Frontal cortex (tissue), 4 donors: Measurements from ENCODE around the gene SYF2. TPM values are rescaled to one million over a fixed set of nuclear protein-coding genes. Genes with fewer than 3 reads are reported as not detected.
A peak's percentile ranks its signal among the peaks of the same experiment; 100 is the strongest.
"Not testable (repeated sequence)": the region's sequence is repeated elsewhere in the genome, so short reads cannot be mapped to it uniquely, and the experiment has no call there.

ENCODE experiments used
- DNase-seq, 2 donors: peaks; one replicate each; pipeline ENCODE4 v3.0.0; 2012; ENCODE audit warnings: low spot score in 2 of 2
- FAIRE-seq: peaks from 2 replicates; lab custom pipeline; 2012; peaks lifted over from hg19 to GRCh38; lab: Jason Lieb, UNC
- total RNA-seq: library from RNA; depleted of rRNA; stranded (reverse); fragments of >200 nt; gene quantifications from one replicate; pipeline ENCODE4 v1.2.3, GENCODE V29; 2014
- donor health status: control.
- donor health status: control.
- donor health status: control.

The SYF2 gene
- total RNA-seq, 1 donor from 2014 or later: 34.2 TPM

GRCh38 chr1:25247024-25247828 lies 14.9 kb upstream of the SYF2 start, which contains the start of gene RSRP1:
Gene RSRP1 (minus strand): TSS chr1:25247454. CDS start chr1:25246963, 491 bp downstream.
- peak; percentile 99 to 100 for DNase-seq
- no peak for FAIRE-seq

- DNase-seq (peak in 1 of 2 donors; percentile 16), FAIRE-seq (no peak)
Measured at GRCh38 chr1:25246600-25247023, 14.3 kb upstream of the SYF2 start.

GRCh38 chr1:25245809-25246599 lies 13.7 kb upstream of the SYF2 start:
- FAIRE-seq (no peak), DNase-seq (no peak)

GRCh38 chr1:25245393-25245792 lies 13.1 kb upstream of the SYF2 start:
- DNase-seq: no peak
- FAIRE-seq: no peak

GRCh38 chr1:25243907-25244306 lies 11.6 kb upstream of the SYF2 start:
- FAIRE-seq: no peak
- DNase-seq: no peak

GRCh38 chr1:25239681-25240541 lies 7.6 kb upstream of the SYF2 start:
- peak; percentile 54 to 78 for DNase-seq
- FAIRE-seq: no peak

DNA sequence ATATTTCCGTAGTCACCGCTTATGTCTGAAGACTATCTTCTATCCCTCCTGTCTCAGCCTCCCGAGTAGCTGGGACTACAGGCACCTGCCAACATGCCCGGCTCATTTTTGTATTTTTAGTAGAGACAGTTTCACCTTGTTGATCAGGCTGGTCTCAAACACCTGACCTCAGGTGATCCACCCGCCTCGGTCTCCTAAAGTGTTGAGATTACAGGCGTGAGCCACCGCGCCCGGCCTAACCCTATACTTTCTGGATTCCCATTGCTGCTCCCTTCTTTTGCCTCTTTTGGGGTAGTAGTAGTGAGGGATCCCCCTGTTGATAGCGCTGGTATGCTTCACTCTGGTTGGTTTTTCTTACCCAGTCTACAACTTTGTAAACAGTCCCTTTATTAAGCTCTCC lies 5.7 kb upstream of the SYF2 start:
- no peak for FAIRE-seq
- DNase-seq: no peak

GRCh38 chr1:25236261-25236660 lies 4.0 kb upstream of the SYF2 start:
- not testable (repeated sequence) for FAIRE-seq, DNase-seq

DNA sequence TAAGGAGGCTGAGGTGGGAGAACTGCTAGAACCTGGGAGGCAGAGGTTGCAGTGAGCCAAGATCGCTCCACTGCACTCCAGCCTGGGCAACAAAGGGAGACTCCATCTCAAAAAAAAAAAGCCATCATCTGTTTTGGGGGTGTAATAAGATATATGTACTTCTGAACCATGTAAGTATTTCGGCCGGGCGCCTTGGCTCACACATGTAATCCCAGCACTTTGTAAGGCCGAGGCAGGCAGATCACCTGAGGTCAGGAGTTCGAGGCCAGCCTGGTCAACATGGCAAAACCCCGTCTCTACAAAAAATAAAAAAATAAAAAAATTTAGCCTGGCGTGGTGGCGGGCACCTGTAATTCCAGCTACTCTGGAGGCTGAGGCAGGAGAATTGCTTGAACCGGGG lies 3.1 kb upstream of the SYF2 start:
- DNase-seq, FAIRE-seq: not testable (repeated sequence)

DNA sequence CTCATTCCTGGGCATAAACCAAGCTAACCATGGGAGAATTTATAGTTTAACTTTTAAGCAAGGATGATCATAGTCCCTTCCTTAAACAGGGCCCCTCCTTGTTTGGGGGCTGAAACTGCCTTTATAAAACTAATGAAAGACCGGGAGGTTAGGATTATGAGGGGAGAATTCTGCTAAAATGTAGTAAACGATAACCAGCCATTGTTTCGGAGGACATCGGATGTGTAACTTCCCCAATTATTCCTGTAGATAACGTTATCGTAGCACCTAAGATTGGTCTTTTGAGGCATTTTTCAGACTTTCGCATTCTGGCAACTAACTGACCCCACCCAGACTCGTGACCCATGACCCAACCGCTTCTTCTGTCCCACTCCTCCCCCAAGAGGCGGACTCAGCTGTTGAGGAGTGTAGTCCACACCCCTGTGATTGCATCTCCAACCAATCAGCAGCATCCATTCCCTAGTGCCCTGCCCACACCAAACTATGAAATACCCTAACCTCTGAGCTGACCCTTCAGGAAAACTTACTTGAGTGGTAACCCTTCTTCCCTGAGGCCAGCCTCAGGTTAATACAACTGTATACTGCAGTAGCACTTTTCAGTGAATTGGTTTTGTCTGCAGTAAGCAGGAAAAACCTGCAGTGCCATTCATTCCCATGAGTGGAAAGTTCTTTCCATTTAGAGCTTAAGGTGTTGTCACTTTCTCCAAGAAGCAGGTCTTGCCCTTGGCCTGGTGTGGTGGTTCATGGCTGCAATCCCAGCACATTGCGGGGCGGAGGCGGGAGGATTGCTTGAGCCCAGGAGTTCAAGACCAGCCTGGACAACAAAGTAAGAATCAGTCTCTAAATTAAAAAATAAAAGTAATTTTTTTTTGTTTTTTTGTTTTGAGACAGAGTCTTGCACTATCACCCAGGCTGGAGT lies 823 bp upstream of the SYF2 start:
- FAIRE-seq: no peak

DNA sequence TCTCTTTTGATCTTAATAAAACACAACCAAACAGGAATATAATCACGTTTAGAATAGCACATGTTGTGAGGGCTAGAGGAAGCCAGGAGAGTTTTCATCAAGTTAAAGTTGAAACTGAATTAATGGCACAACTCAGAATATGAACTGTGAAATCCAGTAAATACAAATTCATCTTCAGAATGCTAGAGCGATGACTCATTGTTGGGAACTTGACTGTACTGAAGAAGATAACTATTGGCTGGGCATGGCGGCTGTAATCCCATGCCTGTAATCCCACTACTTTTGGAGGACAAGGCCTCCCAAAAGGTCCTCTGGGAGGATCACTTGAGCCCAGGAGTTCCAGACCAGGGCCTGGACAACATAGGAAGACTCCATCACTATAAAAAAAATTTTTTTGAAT lies 8.8 kb downstream of the SYF2 start:
- FAIRE-seq (no peak), DNase-seq (no peak)

More for the DNA sequence above, 823 bp upstream of the SYF2 start:
- DNase-seq: peak in 1 of 2 donors; percentile 69

DNA sequence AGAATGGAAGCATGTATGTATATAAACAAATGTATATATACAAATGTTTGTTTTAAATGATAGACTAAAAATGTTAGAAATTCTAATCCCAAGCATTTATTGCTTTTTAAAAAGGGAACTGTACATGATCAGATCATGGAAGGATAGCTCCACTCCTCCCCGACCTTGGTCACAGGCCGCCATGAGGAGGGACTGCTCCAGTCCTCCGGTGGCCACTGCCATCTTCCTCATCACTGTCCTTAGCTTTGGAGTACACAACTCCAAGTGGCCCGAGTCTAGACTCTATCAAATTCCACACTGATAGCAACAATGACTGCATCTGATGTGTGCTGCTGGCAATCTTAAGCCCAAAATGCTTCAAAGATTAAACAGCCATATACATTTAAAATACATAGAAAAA lies 9.7 kb downstream of the SYF2 start:
- FAIRE-seq (no peak), DNase-seq (no peak)

DNA sequence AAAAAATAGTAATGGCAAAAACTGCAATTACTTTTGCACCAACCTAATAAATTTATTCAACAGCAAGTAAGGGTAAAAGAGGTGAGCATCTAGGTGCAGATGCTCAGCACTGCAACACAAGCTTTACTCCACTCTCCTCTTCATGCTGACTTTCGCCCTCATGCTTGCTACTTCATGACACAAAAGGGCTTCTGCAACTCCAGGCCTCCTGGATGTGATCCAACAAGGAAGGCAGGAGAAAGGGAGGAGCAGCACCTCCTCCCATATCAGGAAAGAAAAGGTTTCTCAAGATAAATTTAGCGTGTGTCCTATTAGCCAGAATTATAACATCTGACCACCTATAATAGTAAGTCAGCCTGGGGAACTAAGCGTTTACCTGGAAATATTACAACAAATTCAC lies 11.6 kb downstream of the SYF2 start:
- FAIRE-seq (no peak), DNase-seq (no peak)

DNA sequence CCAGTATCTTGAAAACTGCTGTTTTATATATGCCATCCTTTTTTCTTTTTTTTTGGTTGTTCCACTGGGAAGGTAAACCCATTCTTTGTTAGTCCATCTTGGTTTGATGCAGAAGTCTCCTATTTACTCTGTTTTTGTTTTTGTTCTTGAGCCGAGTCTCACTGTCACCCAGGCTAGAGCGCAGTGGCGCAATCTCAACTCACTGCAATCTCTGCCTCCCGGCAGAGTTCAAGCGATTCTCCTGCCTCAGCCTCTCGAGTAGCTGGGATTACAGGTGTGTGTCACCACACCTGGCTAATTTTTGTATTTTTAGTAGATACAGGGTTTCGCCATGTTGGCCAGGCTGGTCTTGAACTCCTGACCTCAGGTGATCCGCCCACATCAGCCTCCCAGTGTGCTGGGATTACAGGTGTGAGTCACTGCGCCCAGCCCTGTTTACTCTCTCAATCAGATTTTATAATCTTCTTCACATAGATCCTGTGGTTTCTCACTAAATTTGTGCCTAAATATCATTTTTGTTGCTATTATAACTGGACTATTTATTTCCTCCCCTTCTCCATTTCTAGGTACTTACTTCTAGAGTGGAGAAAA lies 12.5 kb downstream of the SYF2 start:
- DNase-seq: no peak
- no peak for FAIRE-seq

- FAIRE-seq: no peak
- DNase-seq: no peak
Measured at GRCh38 chr1:25217598-25218232, 14.6 kb downstream of the SYF2 start.

GRCh38 chr1:25217015-25217414 lies 15.3 kb downstream of the SYF2 start:
- DNase-seq: no peak
- FAIRE-seq: no peak

- DNase-seq: no peak
- no peak for FAIRE-seq
Measured at GRCh38 chr1:25216123-25216522, 16.2 kb downstream of the SYF2 start.

GRCh38 chr1:25212725-25213124 lies 19.6 kb downstream of the SYF2 start:
- FAIRE-seq (no peak), DNase-seq (no peak)
